GM21619 (cell line): ENCODE data around the gene IFITM1.

Experiments used
- ATAC-seq: cut with Tn5 transposase; IDR thresholded peaks from one replicate; pipeline ENCODE4 v1.9.1; 2021; ENCODE audit not compliant: unreplicated experiment

IFITM1 gene

GRCh38 chr11:313787-314553, at the start of gene IFITM1:
IFITM1 (plus strand) TSS chr11:314040; CDS start chr11:314171, 131 bp downstream.
- ATAC-seq, result peak; percentile 36

DNA sequence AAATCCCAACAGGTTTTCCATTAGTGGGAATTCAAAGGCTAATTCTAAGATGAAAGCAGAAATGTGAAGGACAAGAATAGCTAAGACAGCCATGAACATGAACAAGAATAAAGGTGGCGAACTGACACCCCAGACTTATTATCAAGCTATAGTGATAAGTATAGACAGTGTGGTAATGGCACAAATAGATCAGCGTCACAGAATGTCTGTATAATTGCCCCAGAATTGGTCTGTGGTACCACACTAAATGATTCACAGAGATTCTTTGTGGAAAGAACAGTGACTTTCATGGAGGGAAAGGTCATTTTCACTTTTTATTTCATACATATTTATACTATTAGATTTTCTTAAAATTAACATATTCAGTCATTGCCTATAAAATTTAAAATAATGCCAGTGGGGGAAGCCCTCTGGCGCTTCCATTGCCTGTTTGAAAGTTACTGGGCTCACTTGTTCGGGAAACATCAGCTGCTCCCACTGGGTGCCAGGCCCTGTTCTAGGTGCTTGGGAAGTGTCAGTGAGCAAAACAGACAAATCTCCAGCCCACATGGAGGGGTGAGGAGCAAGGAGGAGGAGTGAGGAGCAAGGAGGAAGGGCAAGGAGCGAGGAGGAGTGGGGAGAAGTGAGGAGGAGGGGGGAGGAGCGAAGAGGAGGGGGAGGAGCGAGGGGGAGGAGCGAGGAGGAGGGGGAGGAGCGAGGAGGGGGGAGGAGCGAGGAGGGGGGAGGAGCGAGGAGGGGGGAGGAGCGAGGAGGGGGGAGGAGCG, 47.0 kb upstream of the IFITM1 start:
- no peak for ATAC-seq

GRCh38 chr11:267491-267994, 46.3 kb upstream of the IFITM1 start:
- ATAC-seq, result no peak

GRCh38 chr11:268716-269145, 45.1 kb upstream of the IFITM1 start:
- ATAC-seq, result peak; percentile 34

GRCh38 chr11:269146-269890, 44.5 kb upstream of the IFITM1 start:
- peak; percentile 69 for ATAC-seq

DNA sequence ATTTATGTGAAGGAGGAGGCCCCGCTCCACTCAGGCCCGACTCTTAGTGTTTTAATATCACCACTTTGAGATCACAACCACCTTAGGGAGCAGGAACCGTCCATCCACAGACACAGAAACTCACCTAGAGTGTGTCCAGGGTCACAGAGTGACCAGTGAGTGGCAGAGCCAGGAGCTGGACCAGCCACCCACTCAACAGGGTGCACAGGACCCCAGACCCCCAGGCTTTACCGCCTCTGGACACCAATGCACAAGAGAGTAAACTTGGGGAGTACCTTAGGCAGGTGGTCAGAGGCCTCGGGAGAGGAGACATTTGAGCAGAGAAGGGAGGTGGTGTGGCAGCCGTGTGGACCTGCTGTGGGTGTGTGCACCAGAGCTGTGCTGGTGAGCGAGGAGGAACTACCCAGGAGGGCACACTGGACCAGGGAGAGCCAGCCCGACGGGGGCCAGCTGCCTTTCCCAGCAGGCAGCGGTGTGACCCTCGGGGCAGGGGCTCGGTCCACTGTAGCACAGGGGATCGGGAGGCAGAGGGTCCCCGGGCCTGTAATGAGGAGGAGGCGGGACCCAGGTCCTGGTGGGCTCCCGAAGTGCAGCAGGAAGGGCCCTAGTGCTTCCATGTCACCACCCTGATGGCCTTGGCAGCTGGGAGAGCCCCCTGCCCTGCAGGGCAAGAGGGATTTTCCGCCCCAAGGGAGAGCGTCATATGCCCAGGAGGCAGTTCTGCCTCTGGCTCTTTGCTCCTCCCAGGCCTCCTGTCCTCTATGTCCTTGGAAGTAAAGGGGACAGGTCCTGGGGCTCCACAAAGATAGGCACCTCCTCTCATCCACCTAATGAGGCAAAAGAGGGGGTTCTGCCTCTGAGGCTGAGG, 43.2 kb upstream of the IFITM1 start:
- no peak for ATAC-seq

DNA sequence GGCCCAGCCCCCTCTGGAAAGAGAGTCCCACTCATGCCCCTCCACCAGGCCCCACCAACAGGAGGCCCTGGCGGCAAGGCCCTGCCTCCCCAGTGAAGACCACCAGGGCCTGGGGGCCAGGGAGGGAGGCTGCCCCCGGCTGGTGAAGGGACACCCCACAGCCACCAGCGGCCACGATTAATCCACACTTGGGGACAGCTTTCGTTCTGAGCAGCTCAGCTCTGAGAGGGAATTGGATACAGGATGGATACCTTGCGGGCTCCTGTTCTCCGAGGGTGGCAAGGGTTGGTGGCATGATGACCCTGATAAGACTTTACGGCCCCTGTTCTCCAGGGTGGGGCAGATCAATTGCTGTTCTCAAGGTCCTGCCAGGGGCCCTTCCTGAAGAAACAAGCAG, 42.5 kb upstream of the IFITM1 start:
- no peak for ATAC-seq

DNA sequence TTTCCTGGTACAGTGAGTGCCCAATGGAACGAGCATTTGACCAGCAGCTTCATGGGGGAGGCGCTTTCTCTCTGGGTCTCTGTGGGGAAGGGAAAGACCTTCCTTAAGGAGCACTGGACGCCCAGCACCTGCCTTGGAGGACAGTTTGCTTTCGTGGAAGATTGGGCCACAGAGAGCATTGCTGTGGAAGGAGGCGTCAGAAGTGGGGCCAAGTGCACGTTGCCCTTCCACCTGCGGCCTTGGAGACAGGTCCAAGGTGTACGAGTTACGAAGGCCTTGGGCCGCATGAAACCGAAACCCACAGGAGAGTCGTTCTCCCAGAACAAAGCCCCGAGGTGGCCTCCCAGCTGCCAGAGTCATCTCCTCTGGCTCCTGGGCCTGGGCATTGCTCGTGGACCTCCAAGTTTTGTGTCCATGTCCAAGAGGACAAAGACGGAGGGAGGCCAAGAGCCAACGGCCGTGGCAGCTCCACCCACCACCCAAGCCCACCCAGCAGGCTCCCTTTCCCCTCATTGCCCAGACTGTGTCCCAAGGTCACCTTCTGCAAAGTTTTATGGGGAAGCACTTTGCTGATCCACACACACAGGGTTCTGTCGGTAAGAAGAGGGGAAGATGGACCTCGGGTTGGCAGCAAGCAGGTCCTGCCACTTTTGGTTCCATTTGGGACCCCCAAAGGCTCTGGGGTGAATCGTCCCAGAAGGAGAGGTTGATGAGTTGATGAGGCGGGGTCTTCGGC, 41.5 kb upstream of the IFITM1 start:
- no peak for ATAC-seq

- no peak for ATAC-seq
Measured at GRCh38 chr11:272931-273198, 41.0 kb upstream of the IFITM1 start.

DNA sequence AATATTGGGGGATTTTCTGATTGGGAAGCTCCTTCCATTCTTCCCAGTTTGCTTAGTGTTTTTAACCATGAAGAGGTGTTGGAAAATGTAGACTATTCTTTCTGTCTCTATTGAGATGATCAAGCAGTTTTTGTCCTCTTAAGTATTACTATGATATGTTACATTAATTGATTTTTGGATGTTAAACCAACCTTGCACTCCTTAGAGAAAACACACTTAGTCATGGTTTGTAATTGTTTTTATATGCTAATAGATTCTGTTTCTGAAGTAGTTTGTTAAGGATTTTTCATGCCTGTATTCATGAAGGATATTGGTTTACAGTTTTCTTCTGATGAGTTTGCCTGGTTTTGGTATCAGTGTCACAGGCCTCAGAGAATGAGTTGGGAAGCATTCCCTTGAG, 37.6 kb upstream of the IFITM1 start:
- ATAC-seq, result no peak

- ATAC-seq, result no peak
Measured at GRCh38 chr11:278001-278951, 35.6 kb upstream of the IFITM1 start, which contains the start of gene NLRP6. NLRP6 (plus strand) TSS chr11:278407; CDS start chr11:278570, 163 bp downstream.

GRCh38 chr11:279040-279965, 34.5 kb upstream of the IFITM1 start:
- no peak for ATAC-seq

DNA sequence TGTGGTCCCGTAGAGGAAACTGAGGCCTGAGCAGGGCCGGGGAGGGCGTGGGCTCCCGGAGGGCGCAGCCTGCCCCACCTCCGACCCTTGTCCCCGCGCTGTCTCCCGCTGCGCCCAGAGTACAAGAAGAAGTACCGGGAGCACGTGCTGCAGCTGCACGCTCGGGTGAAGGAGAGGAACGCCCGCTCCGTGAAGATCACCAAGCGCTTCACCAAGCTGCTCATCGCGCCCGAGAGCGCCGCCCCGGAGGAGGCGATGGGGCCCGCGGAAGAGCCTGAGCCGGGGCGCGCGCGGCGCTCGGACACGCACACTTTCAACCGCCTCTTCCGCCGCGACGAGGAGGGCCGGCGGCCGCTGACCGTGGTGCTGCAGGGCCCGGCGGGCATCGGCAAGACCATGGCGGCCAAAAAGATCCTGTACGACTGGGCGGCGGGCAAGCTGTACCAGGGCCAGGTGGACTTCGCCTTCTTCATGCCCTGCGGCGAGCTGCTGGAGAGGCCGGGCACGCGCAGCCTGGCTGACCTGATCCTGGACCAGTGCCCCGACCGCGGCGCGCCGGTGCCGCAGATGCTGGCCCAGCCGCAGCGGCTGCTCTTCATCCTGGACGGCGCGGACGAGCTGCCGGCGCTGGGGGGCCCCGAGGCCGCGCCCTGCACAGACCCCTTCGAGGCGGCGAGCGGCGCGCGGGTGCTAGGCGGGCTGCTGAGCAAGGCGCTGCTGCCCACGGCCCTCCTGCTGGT, 33.7 kb upstream of the IFITM1 start:
- no peak for ATAC-seq

DNA sequence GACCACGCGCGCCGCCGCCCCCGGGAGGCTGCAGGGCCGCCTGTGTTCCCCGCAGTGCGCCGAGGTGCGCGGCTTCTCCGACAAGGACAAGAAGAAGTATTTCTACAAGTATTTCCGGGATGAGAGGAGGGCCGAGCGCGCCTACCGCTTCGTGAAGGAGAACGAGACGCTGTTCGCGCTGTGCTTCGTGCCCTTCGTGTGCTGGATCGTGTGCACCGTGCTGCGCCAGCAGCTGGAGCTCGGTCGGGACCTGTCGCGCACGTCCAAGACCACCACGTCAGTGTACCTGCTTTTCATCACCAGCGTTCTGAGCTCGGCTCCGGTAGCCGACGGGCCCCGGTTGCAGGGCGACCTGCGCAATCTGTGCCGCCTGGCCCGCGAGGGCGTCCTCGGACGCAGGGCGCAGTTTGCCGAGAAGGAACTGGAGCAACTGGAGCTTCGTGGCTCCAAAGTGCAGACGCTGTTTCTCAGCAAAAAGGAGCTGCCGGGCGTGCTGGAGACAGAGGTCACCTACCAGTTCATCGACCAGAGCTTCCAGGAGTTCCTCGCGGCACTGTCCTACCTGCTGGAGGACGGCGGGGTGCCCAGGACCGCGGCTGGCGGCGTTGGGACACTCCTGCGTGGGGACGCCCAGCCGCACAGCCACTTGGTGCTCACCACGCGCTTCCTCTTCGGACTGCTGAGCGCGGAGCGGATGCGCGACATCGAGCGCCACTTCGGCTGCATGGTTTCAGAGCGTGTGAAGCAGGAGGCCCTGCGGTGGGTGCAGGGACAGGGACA, 32.9 kb upstream of the IFITM1 start:
- ATAC-seq, result no peak

- ATAC-seq, result no peak
Measured at GRCh38 chr11:281486-282161, 32.2 kb upstream of the IFITM1 start.

DNA sequence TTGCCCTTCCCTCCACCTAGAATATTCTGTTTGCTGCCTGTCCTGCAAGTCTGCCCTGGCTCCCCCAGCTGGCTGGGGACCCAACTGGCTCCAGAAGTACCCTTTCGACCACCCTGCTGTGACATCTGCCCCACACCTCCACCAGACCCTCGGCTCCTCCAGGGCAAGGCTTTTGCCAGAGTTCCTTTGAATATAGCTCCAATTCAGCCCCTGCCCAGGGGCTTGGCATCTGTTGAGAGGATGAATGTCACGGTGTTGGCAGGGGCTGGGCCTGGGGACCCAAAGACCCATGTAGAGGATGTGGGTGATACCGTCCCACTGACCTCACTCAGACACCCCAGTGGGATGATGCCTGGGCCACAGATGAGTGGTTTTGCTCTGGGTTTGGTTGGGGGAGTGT, 31.7 kb upstream of the IFITM1 start:
- ATAC-seq, result no peak
